Keratinocyte (primary cell): ENCODE results near the gene EMILIN3. TPM values are rescaled to one million over a fixed set of nuclear protein-coding genes. Genes with fewer than 3 reads are reported as not detected.

ENCODE experiments used
- DNase-seq: peaks from one replicate; pipeline ENCODE4 v3.0.0-alpha.2; 2011; ENCODE audit warnings: low read depth, missing footprints, low spot score
- FAIRE-seq: peaks from 2 replicates; lab custom pipeline; 2011; peaks lifted over from hg19 to GRCh38; lab: Jason Lieb, UNC
- H2AFZ ChIP-seq: 2 replicates; pipeline ENCODE4 v1.6.0; 2012; ENCODE audit warnings: low read length, control low read depth, inconsistent platforms; ENCODE audit not compliant: control insufficient read depth
- H3K27ac ChIP-seq: 2 replicates; pipeline ENCODE4 v1.5.1; 2011; ENCODE audit warnings: low read length; ENCODE audit not compliant: control insufficient read depth, insufficient read depth
- H3K27me3 ChIP-seq: 3 replicates; pipeline ENCODE4 v1.6.0; 2011; ENCODE audit warnings: low read length; ENCODE audit not compliant: control insufficient read depth, insufficient read depth; ENCODE audit errors: extremely low read depth
- H3K36me3 ChIP-seq, 2 experiments: 2 replicates in 1 of 2; 3 replicates in 1 of 2; pipeline ENCODE4 v1.5.1; 2011; ENCODE audit warnings: low read length in 2 of 2, mild to moderate bottlenecking in 1 of 2; ENCODE audit not compliant: control insufficient read depth in 2 of 2, insufficient read depth in 2 of 2; ENCODE audit errors: extremely low read depth in 1 of 2
- H3K4me1 ChIP-seq: 3 replicates; pipeline ENCODE4 v1.5.1; 2011; ENCODE audit warnings: low read length; ENCODE audit not compliant: control insufficient read depth, insufficient read depth; ENCODE audit errors: extremely low read depth
- H3K4me2 ChIP-seq: 3 replicates; pipeline ENCODE4 v1.6.0; 2011; ENCODE audit warnings: low read depth, low read length; ENCODE audit not compliant: control insufficient read depth, insufficient read depth; ENCODE audit errors: extremely low read depth
- H3K4me3 ChIP-seq, 3 experiments: fragments of 200-600 bp in 1 of 3; sonication (generic) in 1 of 3; 2 replicates in 2 of 3; 3 replicates in 1 of 3; pipeline ENCODE4 v1.5.1; 2011 to 2016; ENCODE audit warnings: low read length in 3 of 3, mild to moderate bottlenecking in 3 of 3, control low read depth in 2 of 3, inconsistent platforms in 1 of 3, low read depth in 1 of 3, mixed read lengths in 1 of 3, mixed run types in 1 of 3, moderate library complexity in 1 of 3; ENCODE audit not compliant: control insufficient read depth in 2 of 3, insufficient read depth in 2 of 3; ENCODE audit errors: extremely low read depth in 1 of 3
- H3K79me2 ChIP-seq: 2 replicates; pipeline ENCODE4 v1.6.0; 2012; ENCODE audit warnings: low read length; ENCODE audit not compliant: control insufficient read depth, insufficient read depth
- H3K9ac ChIP-seq: 3 replicates; pipeline ENCODE4 v1.6.0; 2011; ENCODE audit warnings: low read length; ENCODE audit not compliant: control insufficient read depth, insufficient read depth; ENCODE audit errors: extremely low read depth
- H3K9me1 ChIP-seq: 3 replicates; pipeline ENCODE4 v1.6.0; 2011; ENCODE audit warnings: low read length; ENCODE audit not compliant: control insufficient read depth, insufficient read depth; ENCODE audit errors: extremely low read depth
- H3K9me3 ChIP-seq: 2 replicates; pipeline ENCODE4 v1.5.1; 2012; ENCODE audit warnings: low read depth, low read length; ENCODE audit not compliant: control insufficient read depth
- H4K20me1 ChIP-seq: 3 replicates; pipeline ENCODE4 v1.6.0; 2011; ENCODE audit warnings: low read length; ENCODE audit not compliant: control insufficient read depth, insufficient read depth; ENCODE audit errors: extremely low read depth
- EZH2 ChIP-seq: IDR thresholded peaks from one replicate; pipeline ENCODE4 v1.6.1; 2012; ENCODE audit warnings: inconsistent platforms, mild to moderate bottlenecking, low read length, moderate library complexity
- dilution Hi-C: fragments of 300-500 bp; cut with MboI; formaldehyde crosslinking; loops from one replicate; pipeline ENCODE4 v1.7.0; 2020; ENCODE audit warnings: low sequenced_read_pairs; ENCODE audit not compliant: extremely low pct_ligation_motif_present
- polyA plus RNA-seq, 5 experiments: library from polyadenylated mRNA; depleted of rRNA in 3 of 5; stranded (reverse) in 3 of 5; stranded (forward) in 1 of 5; unstranded in 1 of 5; fragments of >200 nt; gene quantifications; 1 replicate in 1 of 5; 2 replicates in 3 of 5; 3 replicates in 1 of 5; pipeline versions ENCODE4 v1.2.1 to v1.2.3, GENCODE V29; 2011 to 2012; ENCODE audit warnings: missing spikeins in 2 of 5, low read depth in 1 of 5, low replicate concordance in 1 of 5
- TF ChIP-seq, protein P1 (sequence below), 3 experiments: IDR thresholded peaks in 1 of 3; conservative IDR thresholded peaks in 1 of 3; optimal IDR thresholded peaks in 1 of 3; 2 replicates in 2 of 3; 3 replicates in 1 of 3; pipeline versions ENCODE3 to v1.5.1; 2011; ENCODE audit warnings: low read length in 3 of 3, mild to moderate bottlenecking in 3 of 3, moderate library complexity in 2 of 3, control low read depth in 1 of 3, inconsistent platforms in 1 of 3; ENCODE audit not compliant: insufficient read depth in 2 of 3; ENCODE audit errors: extremely low read depth in 1 of 3

Gene EMILIN3
- polyA plus RNA-seq, 1 donor (not counting 4 experiments of a cell fraction or from before 2014, with no cell fraction given): not detected

DNA sequence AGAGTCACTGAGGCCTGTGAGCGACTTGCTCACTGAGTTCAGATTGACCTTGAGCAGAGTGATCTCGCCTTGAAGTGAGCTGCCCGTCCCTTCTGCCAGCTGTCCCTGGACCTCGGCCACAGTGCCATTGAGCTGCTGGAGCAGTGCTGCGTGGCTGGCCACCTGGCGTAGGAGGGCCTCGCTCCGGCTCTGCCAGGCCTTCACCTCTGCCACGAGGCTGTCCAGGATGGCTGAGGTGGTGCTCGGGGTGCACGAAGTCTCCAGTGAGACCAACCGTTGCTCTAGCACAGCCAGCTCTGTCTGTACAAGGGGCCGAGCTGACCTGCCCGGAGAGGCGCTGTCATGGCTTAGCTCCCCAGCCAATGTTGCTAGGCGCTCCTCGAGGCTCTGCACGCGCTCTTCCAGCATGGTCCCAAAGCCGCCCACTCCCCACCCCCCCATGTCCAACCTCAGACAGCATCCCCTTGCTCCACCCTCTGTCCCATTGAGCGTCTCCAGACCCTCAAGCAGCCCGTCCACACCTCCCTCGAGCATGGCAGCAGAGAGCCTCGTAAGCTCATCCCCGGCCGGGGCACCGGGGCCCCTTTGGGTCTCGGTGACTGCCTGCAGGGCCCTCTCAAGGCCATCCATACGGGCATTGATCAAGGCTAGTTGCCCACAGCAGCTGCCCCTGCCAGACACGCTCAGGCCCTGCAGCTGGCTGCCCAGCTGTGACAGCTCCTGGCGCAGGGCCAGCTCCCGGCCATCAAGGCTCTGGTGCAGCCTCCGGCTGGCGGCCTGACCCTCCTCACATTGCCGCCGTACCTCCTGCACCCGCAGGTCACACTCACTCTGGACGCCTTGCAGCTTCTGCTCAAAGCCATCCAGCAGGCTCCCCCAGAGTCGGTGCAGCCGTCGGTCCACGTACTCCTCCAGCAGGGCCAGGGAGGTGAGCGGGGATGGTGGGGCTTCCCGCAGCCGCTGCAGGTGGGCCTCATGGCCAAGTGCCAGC lies 4.6 kb downstream of the EMILIN3 start:
- Histone ChIP-seq H3K9me1 (no peaks in the 10 kb centered on the region), H3K4me2 (no peak overlapping the region), H3K36me3 (peaks cover 11 to 13% of the 10 kb centered on the region in 2 experiments), H3K9me3 (no peaks in the 10 kb centered on the region), H3K4me1 (no peaks in the 10 kb centered on the region), H3K27me3 (peaks cover 28% of the 10 kb centered on the region), H2AFZ (no peak overlapping the region), H3K4me3 (no peak overlapping the region), H3K79me2 (no peaks in the 10 kb centered on the region), H3K27ac (no peak overlapping the region), H4K20me1 (no peaks in the 10 kb centered on the region), H3K9ac (no peak overlapping the region)
- dilution Hi-C loops: no loop called here
- TF ChIP-seq, protein P1, sequence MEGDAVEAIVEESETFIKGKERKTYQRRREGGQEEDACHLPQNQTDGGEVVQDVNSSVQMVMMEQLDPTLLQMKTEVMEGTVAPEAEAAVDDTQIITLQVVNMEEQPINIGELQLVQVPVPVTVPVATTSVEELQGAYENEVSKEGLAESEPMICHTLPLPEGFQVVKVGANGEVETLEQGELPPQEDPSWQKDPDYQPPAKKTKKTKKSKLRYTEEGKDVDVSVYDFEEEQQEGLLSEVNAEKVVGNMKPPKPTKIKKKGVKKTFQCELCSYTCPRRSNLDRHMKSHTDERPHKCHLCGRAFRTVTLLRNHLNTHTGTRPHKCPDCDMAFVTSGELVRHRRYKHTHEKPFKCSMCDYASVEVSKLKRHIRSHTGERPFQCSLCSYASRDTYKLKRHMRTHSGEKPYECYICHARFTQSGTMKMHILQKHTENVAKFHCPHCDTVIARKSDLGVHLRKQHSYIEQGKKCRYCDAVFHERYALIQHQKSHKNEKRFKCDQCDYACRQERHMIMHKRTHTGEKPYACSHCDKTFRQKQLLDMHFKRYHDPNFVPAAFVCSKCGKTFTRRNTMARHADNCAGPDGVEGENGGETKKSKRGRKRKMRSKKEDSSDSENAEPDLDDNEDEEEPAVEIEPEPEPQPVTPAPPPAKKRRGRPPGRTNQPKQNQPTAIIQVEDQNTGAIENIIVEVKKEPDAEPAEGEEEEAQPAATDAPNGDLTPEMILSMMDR (optimal IDR thresholded peaks at IDR 0.05 in 1 of 3, IDR thresholded peaks at IDR 0.05 in 1 of 3, conservative IDR thresholded peaks at IDR 0.05 in 1 of 3; ENCODE audit: extremely low read depth in 1 of 3, insufficient read depth in 2 of 3, low read length in 3 of 3): no peak
- no peak for TF ChIP-seq EZH2
- FAIRE-seq (no peak), DNase-seq (no peak)

DNA sequence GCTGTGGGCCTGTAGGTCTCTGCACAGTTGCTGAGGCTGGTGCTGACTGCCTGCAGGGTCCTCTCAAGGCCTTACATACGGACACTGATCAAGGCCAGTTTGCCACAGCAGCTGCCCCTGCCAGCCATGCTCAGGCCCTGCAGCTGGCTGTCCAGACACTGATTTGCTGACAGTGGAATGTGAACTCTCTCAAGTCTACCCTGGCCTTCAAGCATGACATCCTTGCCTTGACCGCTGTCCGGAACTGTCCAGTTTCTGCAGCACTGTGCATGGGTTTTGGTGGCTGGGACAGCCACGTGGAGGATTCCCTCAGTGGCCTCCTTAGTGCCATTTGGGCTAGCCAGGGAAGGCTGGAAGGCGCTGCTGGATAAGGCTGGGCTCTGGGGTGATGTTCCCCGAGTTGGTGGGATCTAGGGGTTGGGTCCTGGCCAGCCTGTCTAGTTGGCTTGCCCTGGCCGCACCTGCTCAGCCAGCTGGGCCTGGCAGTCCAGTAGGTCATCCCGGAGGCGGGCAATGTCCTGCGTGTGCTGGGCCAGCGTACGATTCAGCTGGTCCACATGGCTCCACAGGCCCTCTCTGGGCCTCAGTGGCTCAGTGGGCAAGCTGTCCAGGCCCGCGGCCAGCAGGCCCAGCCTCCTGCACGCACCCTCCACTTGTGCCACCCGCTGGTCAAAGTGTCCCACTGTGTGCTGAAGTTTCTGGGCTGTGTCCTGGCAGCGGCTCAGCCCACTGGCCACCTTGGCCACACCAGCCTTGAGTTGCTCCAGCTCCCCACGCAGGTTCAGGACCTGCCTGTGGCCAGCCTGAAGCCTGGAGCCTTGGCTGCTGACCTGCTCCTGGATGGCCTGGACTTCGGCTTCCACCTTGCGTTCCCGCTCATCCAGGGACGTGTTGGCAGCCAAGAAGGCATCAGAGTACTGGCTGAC lies 5.5 kb downstream of the EMILIN3 start:
- no peak overlapping the region for H3K27ac ChIP-seq
- H3K9me3 ChIP-seq: no peaks in the 10 kb centered on the region
- no peaks in the 10 kb centered on the region for H3K9me1 ChIP-seq
- peaks cover 20% of the 10 kb centered on the region for H3K27me3 ChIP-seq
- FAIRE-seq (no peak), DNase-seq (no peak)
- dilution Hi-C loops: no loop called here
- H3K4me3 ChIP-seq: no peak overlapping the region
- H3K36me3 ChIP-seq: peaks cover 14 to 21% of the 10 kb centered on the region in 2 experiments
- H3K4me1 ChIP-seq: no peaks in the 10 kb centered on the region
- H4K20me1 ChIP-seq: no peaks in the 10 kb centered on the region
- no peak overlapping the region for H3K9ac ChIP-seq
- no peak for TF ChIP-seq EZH2
- TF ChIP-seq, protein P1 (optimal IDR thresholded peaks at IDR 0.05 in 1 of 3, IDR thresholded peaks at IDR 0.05 in 1 of 3, conservative IDR thresholded peaks at IDR 0.05 in 1 of 3; ENCODE audit: extremely low read depth in 1 of 3, insufficient read depth in 2 of 3, low read length in 3 of 3): no peak
- no peak overlapping the region for H3K4me2 ChIP-seq
- no peaks in the 10 kb centered on the region for H3K79me2 ChIP-seq
- H2AFZ ChIP-seq: no peak overlapping the region
